ENCODE measurements around the gene BOD1L1.

The BOD1L1 gene

DNA sequence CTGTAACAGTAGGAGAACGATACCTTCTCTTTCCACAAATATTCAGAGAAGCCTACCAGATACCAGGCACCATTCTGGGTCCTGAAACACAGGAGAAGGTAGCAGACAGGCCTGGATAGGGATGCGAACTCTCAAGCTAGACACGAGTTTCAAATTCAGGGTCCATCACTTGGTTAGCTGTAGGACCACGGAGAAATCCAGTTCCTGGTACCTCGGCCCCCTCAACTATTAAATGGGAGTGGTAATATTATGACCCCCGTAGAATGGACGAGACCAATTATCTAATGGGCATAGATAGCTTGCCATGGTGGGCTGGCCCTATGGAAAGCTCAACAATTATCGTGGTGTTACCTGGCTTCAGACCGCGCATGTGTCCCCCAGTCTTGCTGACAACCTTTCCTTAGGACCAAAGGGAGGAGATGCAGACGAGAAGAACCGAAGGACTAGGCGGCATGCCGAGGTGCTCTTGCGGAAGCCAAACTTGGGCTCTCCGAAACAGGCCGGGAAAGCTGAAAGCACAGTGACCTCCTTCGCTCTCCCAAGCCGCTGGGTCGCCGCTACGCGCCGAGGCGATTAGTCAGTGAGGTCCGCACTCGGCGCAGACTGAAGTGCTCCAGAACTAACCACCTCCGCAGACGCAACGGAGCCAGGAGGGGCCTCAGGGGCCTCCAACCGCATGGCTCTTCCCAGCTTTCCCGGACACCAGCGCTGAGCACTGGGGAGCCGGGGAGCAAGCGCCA lies 102.9 kb downstream of the BOD1L1 start:
- no peak overlapping the region for H3K4me3 ChIP-seq (ENCODE audit: low read depth, low read length)
- TF ChIP-seq CTCF (conservative IDR thresholded peaks at IDR 0.05; ENCODE audit: low read depth, low read length) = no peak
- DNase-seq (ENCODE audit: low read depth) = peak; percentile 56

DNA sequence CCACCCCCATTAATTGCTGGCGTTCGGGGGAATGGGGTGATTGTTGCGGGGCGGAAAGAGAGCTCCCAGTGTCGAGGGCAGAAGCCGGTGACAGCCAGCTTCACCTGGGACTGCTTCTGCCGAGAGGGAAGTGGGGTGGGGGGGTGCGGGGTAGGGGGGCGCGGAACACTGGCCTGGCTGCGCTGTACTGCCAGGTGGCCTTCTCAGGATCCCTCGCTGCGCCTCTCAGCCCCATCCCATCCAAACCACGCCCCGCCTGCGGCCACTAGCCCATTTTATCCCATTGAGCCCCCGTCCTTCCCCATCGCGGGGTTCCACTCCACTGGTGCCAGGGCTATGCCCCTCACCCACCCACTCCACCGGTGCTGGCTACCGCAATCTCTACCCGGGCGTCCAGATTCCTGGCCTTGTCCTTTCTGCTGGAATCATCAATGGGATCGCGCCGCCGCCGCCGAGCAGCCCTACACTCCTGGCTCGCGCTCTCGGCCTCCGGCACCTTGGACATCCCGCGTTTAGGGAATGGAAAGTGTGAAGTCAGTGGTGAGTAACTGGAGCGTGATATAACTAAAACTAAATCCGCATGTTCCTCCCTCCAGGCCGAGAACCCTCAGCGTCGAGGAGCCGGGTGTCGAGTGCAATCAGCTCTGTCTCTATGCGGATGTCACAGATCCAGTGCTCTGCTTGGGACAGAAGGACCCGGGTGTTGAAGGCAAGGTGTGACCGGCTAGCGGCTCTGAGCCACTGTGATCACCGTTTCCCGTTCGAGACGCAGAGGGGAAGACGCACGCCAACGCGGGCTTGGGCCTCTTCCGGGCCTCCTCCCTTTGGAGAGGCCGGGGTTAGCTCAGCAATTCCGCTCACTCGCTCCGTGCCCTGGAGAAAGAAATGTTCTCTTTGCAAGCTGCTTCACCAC lies 103.7 kb downstream of the BOD1L1 start:
- DNase-seq (ENCODE audit: low read depth) = no peak
- H3K4me3 ChIP-seq (ENCODE audit: low read depth, low read length) = no peak overlapping the region
- no peak for TF ChIP-seq CTCF (conservative IDR thresholded peaks at IDR 0.05; ENCODE audit: low read depth, low read length)

DNA sequence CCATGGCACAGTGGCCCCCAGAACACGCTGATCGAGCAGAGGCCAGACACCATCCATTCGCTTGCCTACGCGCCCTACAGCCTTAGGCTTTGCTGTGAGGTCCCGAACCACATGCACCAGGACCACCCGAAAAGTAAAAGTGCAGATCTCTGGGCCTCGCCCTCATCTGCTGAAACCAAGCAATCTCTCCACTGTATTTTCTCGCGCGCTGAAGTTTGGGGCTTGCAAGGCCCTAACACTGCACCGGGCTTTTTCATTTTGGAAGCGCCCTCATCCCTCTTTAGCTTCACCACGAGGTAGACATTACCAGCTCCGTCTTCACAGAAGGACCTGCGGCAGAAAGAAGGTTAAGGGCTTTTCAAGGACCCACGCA lies 104.4 kb downstream of the BOD1L1 start:
- H3K4me3 ChIP-seq (ENCODE audit: low read depth, low read length) = no peak overlapping the region
- no peak for DNase-seq (ENCODE audit: low read depth)
- no peak for TF ChIP-seq CTCF (conservative IDR thresholded peaks at IDR 0.05; ENCODE audit: low read depth, low read length)

DNA sequence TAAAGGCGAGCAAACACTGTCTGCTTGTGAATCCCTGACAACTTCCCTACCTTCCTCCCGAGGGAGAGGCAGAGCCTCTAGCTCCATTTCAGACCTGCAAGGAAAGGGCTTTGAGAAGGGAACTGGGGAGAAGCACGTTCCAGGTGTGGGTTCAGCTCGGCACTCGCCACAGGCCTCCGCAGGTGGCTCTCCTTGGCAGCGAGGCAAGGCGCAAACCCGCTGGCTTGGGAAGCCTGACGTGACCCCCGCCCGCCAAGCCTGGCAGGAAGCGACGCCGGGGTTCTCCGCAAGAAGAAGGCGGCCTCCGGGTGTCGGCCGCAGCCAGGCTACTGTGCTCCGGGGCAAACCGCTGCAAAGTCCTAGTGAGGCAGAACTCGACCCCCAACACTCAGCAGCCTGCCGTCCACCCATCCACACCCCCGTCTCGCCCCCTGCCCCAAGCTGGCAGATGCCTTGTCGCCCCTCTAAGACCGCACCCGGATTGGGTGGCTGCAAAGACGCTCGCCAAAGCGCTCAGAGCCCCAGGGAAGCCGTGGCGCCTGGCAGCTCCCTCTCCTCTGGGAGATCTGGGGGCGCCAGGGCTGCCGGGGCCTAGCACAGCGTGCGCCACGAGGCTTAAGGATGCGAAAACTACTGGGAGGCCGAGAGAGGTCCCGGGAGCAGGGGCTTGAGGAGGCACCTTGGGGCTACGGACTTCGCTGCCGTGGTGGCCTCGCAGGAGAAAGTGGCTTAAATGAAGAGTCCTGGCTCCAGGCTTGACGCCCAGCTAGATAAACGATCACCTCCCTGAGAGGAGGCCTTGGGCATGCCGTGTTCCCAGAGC lies 105.0 kb downstream of the BOD1L1 start:
- no peak for TF ChIP-seq CTCF (conservative IDR thresholded peaks at IDR 0.05; ENCODE audit: low read depth, low read length)
- no peak overlapping the region for H3K4me3 ChIP-seq (ENCODE audit: low read depth, low read length)
- DNase-seq (ENCODE audit: low read depth) = no peak

DNA sequence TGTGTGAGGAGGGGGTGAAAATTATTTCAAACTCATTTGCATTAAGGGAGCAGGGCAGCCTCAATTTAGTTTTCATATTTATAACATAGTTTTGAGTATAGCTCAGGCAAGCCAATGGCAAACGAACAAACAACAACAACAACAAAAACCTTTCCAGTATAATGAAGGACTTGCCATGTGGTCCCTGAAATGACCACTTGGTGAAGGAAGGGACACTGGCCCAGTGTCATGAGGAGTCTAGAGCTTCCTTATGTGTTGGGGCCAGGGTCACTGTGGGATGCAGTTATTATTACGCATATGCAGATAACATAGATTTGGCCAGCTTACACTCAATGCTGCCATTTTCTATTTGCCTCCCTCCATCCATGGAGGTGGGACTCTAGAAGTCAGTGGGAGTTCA lies 106.5 kb downstream of the BOD1L1 start:
- no peak overlapping the region for H3K4me3 ChIP-seq (ENCODE audit: low read depth, low read length)
- DNase-seq (ENCODE audit: low read depth) = no peak
- TF ChIP-seq CTCF (conservative IDR thresholded peaks at IDR 0.05; ENCODE audit: low read depth, low read length) = no peak
